GM12878 (cell line): ENCODE data around the gene SUMF1. TPM values are rescaled to one million over a fixed set of nuclear protein-coding genes. Genes with fewer than 3 reads are reported as not detected.

Source experiments
- BRCA1 ChIP-seq: IDR thresholded peaks from 2 replicates; pipeline ENCODE4 v1.6.1; 2011; ENCODE audit warnings: low read depth, low read length, improper control_type of control experiment
- CBX3 ChIP-seq: fragments of 200-600 bp; sonication (generic); IDR thresholded peaks from 2 replicates; pipeline ENCODE4 v1.6.1; 2016; ENCODE audit warnings: low read depth, borderline replicate concordance
- CREM ChIP-seq: IDR thresholded peaks from 2 replicates; pipeline ENCODE4 v1.6.1; 2014; ENCODE audit warnings: antibody characterized with exemption, low read depth
- DPF2 ChIP-seq: fragments of 450-650 bp; IDR thresholded peaks from 2 replicates; pipeline ENCODE4 v1.6.1; 2017; ENCODE audit warnings: mild to moderate bottlenecking
- HDAC6 ChIP-seq: fragments of 200-600 bp; sonication (generic); IDR thresholded peaks from one replicate; pipeline ENCODE4 v1.8.0; 2017; ENCODE audit warnings: antibody characterized with exemption; ENCODE audit not compliant: unreplicated experiment
- HDGF ChIP-seq: fragments of 450-650 bp; IDR thresholded peaks from 2 replicates; pipeline ENCODE4 v1.6.1; 2016; ENCODE audit warnings: antibody characterized with exemption
- JUND ChIP-seq: IDR thresholded peaks from 2 replicates; pipeline ENCODE4 v1.6.1; 2012; ENCODE audit warnings: low read depth, mild to moderate bottlenecking, low read length, improper control_type of control experiment, moderate library complexity
- KAT2A ChIP-seq: conservative IDR thresholded peaks from 2 replicates; pipeline ENCODE4 v1.6.1; 2011; ENCODE audit warnings: low read depth, low read length; ENCODE audit not compliant: control insufficient read depth
- MYC ChIP-seq: IDR thresholded peaks from 2 replicates; pipeline ENCODE4 v1.6.1; 2011; ENCODE audit warnings: mild to moderate bottlenecking, low read length, moderate library complexity, inconsistent platforms; ENCODE audit not compliant: insufficient read depth, insufficient replicate concordance, insufficient read length, severe bottlenecking
- NR2C1 ChIP-seq: fragments of 450-650 bp; IDR thresholded peaks from 2 replicates; pipeline ENCODE4 v1.6.1; 2017; ENCODE audit warnings: antibody characterized with exemption, mild to moderate bottlenecking, moderate library complexity
- POLR2AphosphoS2 ChIP-seq: IDR thresholded peaks from 2 replicates; pipeline ENCODE4 v1.6.1; 2011; ENCODE audit warnings: low read depth, mild to moderate bottlenecking, low read length, improper control_type of control experiment, moderate library complexity
- RELA ChIP-seq: fragments of 450-650 bp; IDR thresholded peaks from 2 replicates; pipeline ENCODE4 v1.8.0; 2014; ENCODE audit warnings: borderline replicate concordance; ENCODE audit not compliant: partially characterized antibody
- RUNX3 ChIP-seq: IDR thresholded peaks from 2 replicates; pipeline ENCODE4 v1.6.1; 2012; ENCODE audit warnings: low read length, inconsistent platforms
- ZNF207 ChIP-seq: fragments of 450-650 bp; IDR thresholded peaks from 2 replicates; pipeline ENCODE4 v1.6.1; 2014; ENCODE audit warnings: antibody characterized with exemption, mild to moderate bottlenecking, borderline replicate concordance
- ZNF384 ChIP-seq: IDR thresholded peaks from 2 replicates; pipeline ENCODE4 v1.6.1; 2012; ENCODE audit warnings: low read depth, mild to moderate bottlenecking, low read length, improper control_type of control experiment, borderline replicate concordance
- ZNF622 ChIP-seq: fragments of 450-650 bp; IDR thresholded peaks from 2 replicates; pipeline ENCODE4 v1.6.1; 2017; ENCODE audit warnings: mild to moderate bottlenecking, inconsistent platforms
- ZSCAN29 ChIP-seq: fragments of 450-650 bp; IDR thresholded peaks from 2 replicates; pipeline ENCODE4 v1.6.1; 2017; ENCODE audit warnings: mild to moderate bottlenecking, moderate library complexity
- polyA plus RNA-seq, 11 experiments: library from polyadenylated mRNA; depleted of rRNA in 4 of 11; unstranded in 6 of 11; stranded (reverse) in 5 of 11; fragments of >200 nt; fragmentation: Nextera tagmentation in 4 of 11; fragmentation: Illumina TruSeq in 1 of 11; extraction: Ambion mirVana in 4 of 11; extraction: Trizol in 1 of 11; gene quantifications; 1 replicate in 1 of 11; 2 replicates in 10 of 11; pipeline versions ENCODE4 v1.2.1 to v1.2.3, GENCODE V29; 2011 to 2016; ENCODE audit warnings: inconsistent platforms in 2 of 11, missing spikeins in 2 of 11, low read depth in 1 of 11
- total RNA-seq, 4 experiments: library from RNA; depleted of rRNA in 3 of 4; stranded (reverse); fragments of >200 nt in 3 of 4; fragmentation: Illumina TruSeq in 1 of 4; extraction: Trizol in 1 of 4; gene quantifications; 2 replicates each; pipeline versions ENCODE4 v1.2.1 to v1.2.3, GENCODE V29; 2013 to 2021
- TF ChIP-seq, protein P1 (sequence below): fragments of 450-650 bp; formaldehyde crosslinking; IDR thresholded peaks from 2 replicates; pipeline ENCODE4 v1.4.0; 2020; ENCODE audit warnings: mild to moderate bottlenecking, moderate library complexity
- TF ChIP-seq, protein P2 (sequence below): IDR thresholded peaks from 2 replicates; pipeline ENCODE4 v1.6.1; 2011; ENCODE audit warnings: borderline replicate concordance, low read depth, mild to moderate bottlenecking, moderate library complexity, mixed read lengths, low read length; ENCODE audit not compliant: insufficient read depth; ENCODE audit errors: extremely low read length
- TF ChIP-seq, protein P3 (sequence below), 3 experiments: IDR thresholded peaks in 2 of 3; conservative IDR thresholded peaks in 1 of 3; 2 replicates each; pipeline ENCODE4 v1.5.1; 2011; ENCODE audit warnings: low read depth in 3 of 3, low read length in 3 of 3, mild to moderate bottlenecking in 3 of 3, control low read depth in 2 of 3, moderate library complexity in 2 of 3, inconsistent platforms in 1 of 3, mixed read lengths in 1 of 3; ENCODE audit not compliant: control insufficient read depth in 2 of 3, insufficient read depth in 1 of 3; ENCODE audit errors: extremely low read depth in 1 of 3
- TF ChIP-seq, protein P4 (sequence below): fragments of 450-650 bp; IDR thresholded peaks from 2 replicates; pipeline ENCODE4 v1.6.1; 2017; ENCODE audit warnings: low read depth, mild to moderate bottlenecking, moderate library complexity

SUMF1 gene
- total and polyA plus RNA-seq, 10 of the 15 experiments (the other 5 are each of a cell fraction or from before 2014, with no cell fraction given) = 3.2 to 14.3 (median 8.5) TPM

DNA sequence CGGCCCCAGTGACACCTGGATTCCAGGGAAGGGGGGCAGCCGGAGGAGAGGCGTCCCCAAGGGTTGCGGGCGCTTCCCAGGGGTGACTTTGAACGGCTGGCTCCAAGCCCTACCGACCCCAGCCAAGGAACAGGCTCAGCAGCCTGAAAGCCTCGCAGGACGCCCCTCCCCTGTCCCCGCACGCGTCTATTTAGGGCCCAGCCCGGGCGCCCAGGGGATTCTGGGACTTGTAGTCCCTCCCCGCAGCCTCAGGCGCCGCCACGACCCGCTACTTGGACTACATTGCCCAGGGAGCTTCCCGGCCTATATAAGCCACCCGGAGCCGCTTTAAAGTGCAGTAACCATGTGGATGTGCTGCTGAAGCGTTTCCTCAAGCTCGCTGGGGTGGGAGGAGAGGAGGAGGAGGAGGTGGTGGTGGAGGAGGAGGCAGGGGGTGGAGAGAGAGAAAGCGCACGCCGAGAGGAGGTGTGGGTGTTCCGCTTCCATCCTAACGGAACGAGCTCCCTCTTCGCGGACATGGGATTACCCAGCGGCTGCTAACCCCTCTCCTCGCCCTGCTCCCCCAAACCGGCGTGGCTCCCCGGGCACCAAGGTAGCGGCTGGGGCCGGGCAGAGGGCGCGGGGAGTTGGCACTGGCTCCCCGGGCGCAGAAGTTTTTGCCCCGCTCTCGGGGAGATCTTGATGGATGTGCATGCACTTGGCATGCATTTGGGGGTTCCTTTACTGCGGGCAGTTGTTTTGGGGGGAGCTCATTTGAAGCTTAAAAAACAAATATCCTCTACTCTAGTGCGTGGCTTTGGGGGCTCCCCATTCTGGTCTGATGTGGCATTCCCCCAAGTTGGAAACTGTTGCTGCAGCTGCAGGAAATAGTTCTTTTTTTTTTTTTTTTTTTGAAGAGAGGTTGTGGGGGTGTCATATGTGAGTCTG, 26.2 kb upstream of the SUMF1 start, which contains the start of gene ITPR1 (continued):
- TF ChIP-seq, protein P1, sequence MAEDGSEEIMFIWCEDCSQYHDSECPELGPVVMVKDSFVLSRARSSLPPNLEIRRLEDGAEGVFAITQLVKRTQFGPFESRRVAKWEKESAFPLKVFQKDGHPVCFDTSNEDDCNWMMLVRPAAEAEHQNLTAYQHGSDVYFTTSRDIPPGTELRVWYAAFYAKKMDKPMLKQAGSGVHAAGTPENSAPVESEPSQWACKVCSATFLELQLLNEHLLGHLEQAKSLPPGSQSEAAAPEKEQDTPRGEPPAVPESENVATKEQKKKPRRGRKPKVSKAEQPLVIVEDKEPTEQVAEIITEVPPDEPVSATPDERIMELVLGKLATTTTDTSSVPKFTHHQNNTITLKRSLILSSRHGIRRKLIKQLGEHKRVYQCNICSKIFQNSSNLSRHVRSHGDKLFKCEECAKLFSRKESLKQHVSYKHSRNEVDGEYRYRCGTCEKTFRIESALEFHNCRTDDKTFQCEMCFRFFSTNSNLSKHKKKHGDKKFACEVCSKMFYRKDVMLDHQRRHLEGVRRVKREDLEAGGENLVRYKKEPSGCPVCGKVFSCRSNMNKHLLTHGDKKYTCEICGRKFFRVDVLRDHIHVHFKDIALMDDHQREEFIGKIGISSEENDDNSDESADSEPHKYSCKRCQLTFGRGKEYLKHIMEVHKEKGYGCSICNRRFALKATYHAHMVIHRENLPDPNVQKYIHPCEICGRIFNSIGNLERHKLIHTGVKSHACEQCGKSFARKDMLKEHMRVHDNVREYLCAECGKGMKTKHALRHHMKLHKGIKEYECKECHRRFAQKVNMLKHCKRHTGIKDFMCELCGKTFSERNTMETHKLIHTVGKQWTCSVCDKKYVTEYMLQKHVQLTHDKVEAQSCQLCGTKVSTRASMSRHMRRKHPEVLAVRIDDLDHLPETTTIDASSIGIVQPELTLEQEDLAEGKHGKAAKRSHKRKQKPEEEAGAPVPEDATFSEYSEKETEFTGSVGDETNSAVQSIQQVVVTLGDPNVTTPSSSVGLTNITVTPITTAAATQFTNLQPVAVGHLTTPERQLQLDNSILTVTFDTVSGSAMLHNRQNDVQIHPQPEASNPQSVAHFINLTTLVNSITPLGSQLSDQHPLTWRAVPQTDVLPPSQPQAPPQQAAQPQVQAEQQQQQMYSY (CRISPR knock-in tag) = no peak
- TF ChIP-seq, protein P2, sequence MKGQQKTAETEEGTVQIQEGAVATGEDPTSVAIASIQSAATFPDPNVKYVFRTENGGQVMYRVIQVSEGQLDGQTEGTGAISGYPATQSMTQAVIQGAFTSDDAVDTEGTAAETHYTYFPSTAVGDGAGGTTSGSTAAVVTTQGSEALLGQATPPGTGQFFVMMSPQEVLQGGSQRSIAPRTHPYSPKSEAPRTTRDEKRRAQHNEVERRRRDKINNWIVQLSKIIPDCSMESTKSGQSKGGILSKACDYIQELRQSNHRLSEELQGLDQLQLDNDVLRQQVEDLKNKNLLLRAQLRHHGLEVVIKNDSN = peak; percentile 27
- TF ChIP-seq DPF2 (peak; percentile 27), ZNF622 (no peak), HDAC6 (peak; percentile 87), ZNF207 (0 out of 2 replicates have a peak, but pooled peaks have one; percentile 35), CBX3 (no peak), HDGF (peak; percentile 61; the same call in 1 of the 2 replicates), POLR2AphosphoS2 (peak; percentile 98), MYC (peak; percentile 57), ZNF384 (peak; percentile 83), KAT2A (no peak), NR2C1 (peak; percentile 26; the same call in 1 of the 2 replicates), RELA (peak; percentile 62), CREM (peak; percentile 63), JUND (no peak), ZSCAN29 (no peak), BRCA1 (no peak), RUNX3 (peak; percentile 58; the same call in 1 of the 2 replicates)
- TF ChIP-seq, protein P3, sequence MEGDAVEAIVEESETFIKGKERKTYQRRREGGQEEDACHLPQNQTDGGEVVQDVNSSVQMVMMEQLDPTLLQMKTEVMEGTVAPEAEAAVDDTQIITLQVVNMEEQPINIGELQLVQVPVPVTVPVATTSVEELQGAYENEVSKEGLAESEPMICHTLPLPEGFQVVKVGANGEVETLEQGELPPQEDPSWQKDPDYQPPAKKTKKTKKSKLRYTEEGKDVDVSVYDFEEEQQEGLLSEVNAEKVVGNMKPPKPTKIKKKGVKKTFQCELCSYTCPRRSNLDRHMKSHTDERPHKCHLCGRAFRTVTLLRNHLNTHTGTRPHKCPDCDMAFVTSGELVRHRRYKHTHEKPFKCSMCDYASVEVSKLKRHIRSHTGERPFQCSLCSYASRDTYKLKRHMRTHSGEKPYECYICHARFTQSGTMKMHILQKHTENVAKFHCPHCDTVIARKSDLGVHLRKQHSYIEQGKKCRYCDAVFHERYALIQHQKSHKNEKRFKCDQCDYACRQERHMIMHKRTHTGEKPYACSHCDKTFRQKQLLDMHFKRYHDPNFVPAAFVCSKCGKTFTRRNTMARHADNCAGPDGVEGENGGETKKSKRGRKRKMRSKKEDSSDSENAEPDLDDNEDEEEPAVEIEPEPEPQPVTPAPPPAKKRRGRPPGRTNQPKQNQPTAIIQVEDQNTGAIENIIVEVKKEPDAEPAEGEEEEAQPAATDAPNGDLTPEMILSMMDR (IDR thresholded peaks at IDR 0.05 in 2 of 3, conservative IDR thresholded peaks at IDR 0.05 in 1 of 3; ENCODE audit: control insufficient read depth in 2 of 3, extremely low read depth in 1 of 3, insufficient read depth in 1 of 3, low read depth in 3 of 3, low read length in 3 of 3) = no peak
- TF ChIP-seq, protein P4, sequence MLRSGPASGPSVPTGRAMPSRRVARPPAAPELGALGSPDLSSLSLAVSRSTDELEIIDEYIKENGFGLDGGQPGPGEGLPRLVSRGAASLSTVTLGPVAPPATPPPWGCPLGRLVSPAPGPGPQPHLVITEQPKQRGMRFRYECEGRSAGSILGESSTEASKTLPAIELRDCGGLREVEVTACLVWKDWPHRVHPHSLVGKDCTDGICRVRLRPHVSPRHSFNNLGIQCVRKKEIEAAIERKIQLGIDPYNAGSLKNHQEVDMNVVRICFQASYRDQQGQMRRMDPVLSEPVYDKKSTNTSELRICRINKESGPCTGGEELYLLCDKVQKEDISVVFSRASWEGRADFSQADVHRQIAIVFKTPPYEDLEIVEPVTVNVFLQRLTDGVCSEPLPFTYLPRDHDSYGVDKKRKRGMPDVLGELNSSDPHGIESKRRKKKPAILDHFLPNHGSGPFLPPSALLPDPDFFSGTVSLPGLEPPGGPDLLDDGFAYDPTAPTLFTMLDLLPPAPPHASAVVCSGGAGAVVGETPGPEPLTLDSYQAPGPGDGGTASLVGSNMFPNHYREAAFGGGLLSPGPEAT = 0 out of 2 replicates have a peak, but pooled peaks have one; percentile 61
